ENCODE measurements around the gene HES5.

The HES5 gene

DNA sequence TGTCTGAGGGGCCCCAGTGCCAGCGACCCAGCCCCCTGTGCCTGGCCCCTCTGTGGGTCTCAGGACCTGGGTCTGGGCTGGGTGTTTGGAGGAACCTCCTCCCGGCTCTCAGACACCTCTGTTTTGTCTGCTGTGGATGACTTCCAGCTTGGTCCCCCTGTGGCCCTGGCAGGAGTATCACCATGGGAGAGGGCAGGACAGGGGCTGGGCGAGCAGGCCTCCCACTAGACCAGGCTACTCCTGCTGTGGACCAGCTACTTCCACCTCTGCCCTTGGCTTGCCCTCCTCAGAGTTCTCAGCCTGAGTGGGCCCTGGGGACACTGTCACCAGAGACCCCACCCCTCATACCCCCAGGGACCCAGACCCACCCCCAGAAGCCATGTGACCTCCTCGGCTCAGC is 32.2 kb downstream of the HES5 start:
- CTCF ChIA-PET: no interaction called here
- no peak for DNase-seq (ENCODE audit: extremely low spot score)
- POLR2A ChIA-PET: no interaction called here
- TF ChIP-seq NFRKB (IDR thresholded peaks at IDR 0.05) (no peak), ZNF384 (IDR thresholded peaks at IDR 0.05) (no peak), CTBP1 (IDR thresholded peaks at IDR 0.05; ENCODE audit: borderline replicate concordance) (no peak), BHLHE40 (IDR thresholded peaks at IDR 0.05; ENCODE audit: borderline replicate concordance) (no peak), SP1 (IDR thresholded peaks at IDR 0.05) (no peak), HDGF (IDR thresholded peaks at IDR 0.05; ENCODE audit: borderline replicate concordance) (no peak), FOXA1 (IDR thresholded peaks at IDR 0.05) (no peak), TARDBP (IDR thresholded peaks at IDR 0.05) (no peak), ELF4 (IDR thresholded peaks at IDR 0.05) (no peak), ARNT (IDR thresholded peaks at IDR 0.05) (no peak), FOXK2 (IDR thresholded peaks at IDR 0.05) (no peak), FOXM1 (IDR thresholded peaks at IDR 0.05; ENCODE audit: borderline replicate concordance) (no peak), L3MBTL2 (conservative IDR thresholded peaks at IDR 0.05) (no peak), LEF1 (IDR thresholded peaks at IDR 0.05; ENCODE audit: borderline replicate concordance) (no peak), SUZ12 (IDR thresholded peaks at IDR 0.05) (no peak)
- TF ChIP-seq, protein P1, sequence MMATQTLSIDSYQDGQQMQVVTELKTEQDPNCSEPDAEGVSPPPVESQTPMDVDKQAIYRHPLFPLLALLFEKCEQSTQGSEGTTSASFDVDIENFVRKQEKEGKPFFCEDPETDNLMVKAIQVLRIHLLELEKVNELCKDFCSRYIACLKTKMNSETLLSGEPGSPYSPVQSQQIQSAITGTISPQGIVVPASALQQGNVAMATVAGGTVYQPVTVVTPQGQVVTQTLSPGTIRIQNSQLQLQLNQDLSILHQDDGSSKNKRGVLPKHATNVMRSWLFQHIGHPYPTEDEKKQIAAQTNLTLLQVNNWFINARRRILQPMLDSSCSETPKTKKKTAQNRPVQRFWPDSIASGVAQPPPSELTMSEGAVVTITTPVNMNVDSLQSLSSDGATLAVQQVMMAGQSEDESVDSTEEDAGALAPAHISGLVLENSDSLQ (IDR thresholded peaks at IDR 0.05): no peak

DNA sequence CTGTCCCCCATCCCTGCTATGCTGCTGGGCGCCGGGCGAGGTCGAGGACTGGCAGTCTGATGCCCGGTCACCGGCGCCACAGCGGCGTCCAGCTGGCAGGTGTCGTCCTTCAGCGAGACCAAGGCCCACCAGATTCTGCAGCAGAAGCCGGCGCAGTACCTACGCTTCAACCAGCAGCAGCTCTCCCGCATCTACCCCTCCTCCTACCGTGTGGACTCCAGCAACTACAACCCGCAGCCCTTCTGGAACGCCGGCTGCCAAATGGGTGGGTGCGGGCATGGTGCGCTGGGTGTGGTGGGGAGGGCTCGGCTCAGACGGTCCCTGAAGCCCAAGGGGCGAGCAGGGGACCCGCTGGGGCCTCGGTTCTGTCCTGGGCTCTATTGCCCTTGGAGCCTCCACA is 33.3 kb downstream of the HES5 start:
- ChIA-PET POLR2A (no interaction called here), CTCF (no interaction called here)
- DNase-seq (ENCODE audit: extremely low spot score): no peak
- TF ChIP-seq HDGF (IDR thresholded peaks at IDR 0.05; ENCODE audit: borderline replicate concordance) (no peak), FOXM1 (IDR thresholded peaks at IDR 0.05; ENCODE audit: borderline replicate concordance) (no peak), FOXK2 (IDR thresholded peaks at IDR 0.05) (no peak), BHLHE40 (IDR thresholded peaks at IDR 0.05; ENCODE audit: borderline replicate concordance) (no peak), TARDBP (IDR thresholded peaks at IDR 0.05) (no peak), LEF1 (IDR thresholded peaks at IDR 0.05; ENCODE audit: borderline replicate concordance) (no peak), ELF4 (IDR thresholded peaks at IDR 0.05) (no peak), L3MBTL2 (conservative IDR thresholded peaks at IDR 0.05) (no peak), FOXA1 (IDR thresholded peaks at IDR 0.05) (no peak), SP1 (IDR thresholded peaks at IDR 0.05) (no peak), SUZ12 (IDR thresholded peaks at IDR 0.05) (no peak), NFRKB (IDR thresholded peaks at IDR 0.05) (no peak), ARNT (IDR thresholded peaks at IDR 0.05) (no peak), ZNF384 (IDR thresholded peaks at IDR 0.05) (no peak)
- TF ChIP-seq, protein P1 (IDR thresholded peaks at IDR 0.05): no peak

DNA sequence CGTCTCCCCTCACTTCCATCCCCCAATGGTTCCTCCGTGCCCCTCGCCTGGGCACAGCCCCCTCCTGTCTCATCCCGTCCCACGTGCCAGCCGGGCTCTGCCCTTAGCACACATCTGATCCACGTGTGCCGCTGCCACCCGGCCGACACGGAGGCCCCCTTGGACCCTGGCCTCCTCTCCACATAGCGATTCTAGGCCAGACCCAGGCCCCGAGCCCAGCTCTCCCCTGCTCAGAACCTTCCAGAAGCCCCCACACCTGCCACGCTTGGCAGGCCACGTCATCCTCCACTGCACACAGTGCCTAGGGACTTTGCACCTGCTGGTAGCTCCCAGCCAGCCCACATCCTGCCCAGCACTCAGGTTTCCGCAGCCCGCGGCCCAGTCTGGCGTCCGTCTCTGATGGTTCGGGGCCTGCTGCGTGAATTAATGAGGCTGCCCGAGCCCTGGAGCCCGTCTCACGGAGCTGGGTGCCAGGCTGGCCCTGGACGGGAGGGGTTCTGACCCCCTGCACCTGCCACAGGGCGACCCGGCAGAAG is 33.9 kb downstream of the HES5 start:
- ChIA-PET POLR2A (no interaction called here), CTCF (no interaction called here)
- TF ChIP-seq TARDBP (IDR thresholded peaks at IDR 0.05) (no peak), LEF1 (IDR thresholded peaks at IDR 0.05; ENCODE audit: borderline replicate concordance) (no peak), ELF4 (IDR thresholded peaks at IDR 0.05) (no peak)
- no peak for DNase-seq (ENCODE audit: extremely low spot score)

DNA sequence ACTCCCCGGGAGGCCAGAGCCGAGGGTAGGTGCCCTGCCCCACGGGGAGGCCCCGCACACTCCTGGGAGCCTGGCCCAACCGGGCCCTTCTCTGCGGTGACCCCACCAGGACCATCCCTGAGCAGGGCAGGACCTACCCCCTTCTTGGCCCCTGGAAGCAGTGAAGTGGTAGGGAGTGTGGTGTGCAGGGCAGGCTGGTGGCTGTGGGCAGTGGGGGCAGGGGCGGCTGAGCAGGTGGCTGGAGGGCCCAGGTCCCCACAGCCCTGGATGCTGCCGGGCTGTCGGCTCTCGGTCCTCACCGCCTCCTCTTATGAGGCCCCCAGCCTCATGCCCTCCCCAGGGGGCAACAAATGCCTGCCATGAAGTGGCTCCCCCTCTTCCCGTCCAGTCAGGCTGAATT is 34.5 kb downstream of the HES5 start:
- no peak for DNase-seq (ENCODE audit: extremely low spot score)
- no peak for TF ChIP-seq FOXK2 (IDR thresholded peaks at IDR 0.05)
- TF ChIP-seq BHLHE40 (IDR thresholded peaks at IDR 0.05; ENCODE audit: borderline replicate concordance): no peak
- no peak for TF ChIP-seq SUZ12 (IDR thresholded peaks at IDR 0.05)
- no peak for TF ChIP-seq CTBP1 (IDR thresholded peaks at IDR 0.05; ENCODE audit: borderline replicate concordance)
- TF ChIP-seq ARNT (IDR thresholded peaks at IDR 0.05): no peak
- no peak for TF ChIP-seq SP1 (IDR thresholded peaks at IDR 0.05)
- TF ChIP-seq HDGF (IDR thresholded peaks at IDR 0.05; ENCODE audit: borderline replicate concordance): no peak
- TF ChIP-seq, protein P1 (IDR thresholded peaks at IDR 0.05): no peak
- TF ChIP-seq ZNF384 (IDR thresholded peaks at IDR 0.05): no peak
- no peak for TF ChIP-seq FOXM1 (IDR thresholded peaks at IDR 0.05; ENCODE audit: borderline replicate concordance)
- TF ChIP-seq L3MBTL2 (conservative IDR thresholded peaks at IDR 0.05): no peak
- no peak for TF ChIP-seq NFRKB (IDR thresholded peaks at IDR 0.05)
- TF ChIP-seq LEF1 (IDR thresholded peaks at IDR 0.05; ENCODE audit: borderline replicate concordance): no peak
- no peak for TF ChIP-seq FOXA1 (IDR thresholded peaks at IDR 0.05)
- POLR2A ChIA-PET: no interaction called here
- CTCF ChIA-PET: no interaction called here

DNA sequence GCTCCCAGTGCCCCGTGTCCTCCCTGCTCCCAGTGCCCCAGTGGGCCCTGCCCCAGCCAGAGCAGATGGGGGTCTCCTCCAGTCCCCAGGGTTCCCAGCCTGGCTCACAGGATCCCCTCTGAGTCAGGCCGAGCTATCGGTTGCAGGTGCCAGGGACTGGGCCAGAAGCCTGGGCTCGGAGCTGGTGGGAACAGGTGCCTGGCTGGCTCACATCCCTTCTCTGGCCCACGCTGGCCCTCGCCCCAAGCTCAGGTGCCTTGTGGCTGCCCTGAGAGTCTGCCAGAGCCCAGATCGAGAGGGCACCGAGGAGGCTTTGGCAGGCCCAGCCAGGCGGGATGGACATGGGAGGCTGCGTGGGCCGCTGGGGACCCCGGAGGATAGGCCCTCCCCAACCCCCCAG is 35.0 kb downstream of the HES5 start:
- CTCF ChIA-PET: interaction anchor here (0.6 kb wide), 1 partner anchor 550 kb away, joined by 4 read pairs; no protein-coding TSS in a partner anchor
- no peak for DNase-seq (ENCODE audit: extremely low spot score)
- no peak for TF ChIP-seq BHLHE40 (IDR thresholded peaks at IDR 0.05; ENCODE audit: borderline replicate concordance)
- POLR2A ChIA-PET: no interaction called here

DNA sequence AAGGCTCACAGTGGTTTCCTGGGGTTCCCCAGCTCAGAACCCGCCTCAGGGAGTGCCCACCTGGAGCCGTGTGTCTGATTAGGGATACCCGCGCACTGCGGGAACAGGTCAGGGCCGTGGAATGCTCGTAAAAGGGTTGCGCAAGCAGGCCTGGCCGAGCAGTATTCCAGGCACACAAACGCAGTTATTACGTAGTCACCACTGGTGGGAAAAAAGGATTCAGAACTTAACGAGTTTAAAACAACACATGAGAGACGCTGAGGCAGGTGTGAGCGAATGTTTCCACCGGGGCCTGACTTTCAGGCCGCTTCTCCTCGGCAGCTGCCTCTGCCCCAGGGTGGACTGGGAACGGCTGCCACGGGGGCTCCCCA is 35.8 kb downstream of the HES5 start:
- ChIA-PET CTCF (no interaction called here), POLR2A (no interaction called here)
- TF ChIP-seq SP1 (IDR thresholded peaks at IDR 0.05) (no peak), TARDBP (IDR thresholded peaks at IDR 0.05) (no peak)
- TF ChIP-seq, protein P1 (IDR thresholded peaks at IDR 0.05): no peak
- peak; percentile 37 for DNase-seq (ENCODE audit: extremely low spot score)
